ENCODE measurements around the gene ZNHIT2. TPM values are rescaled to one million over a fixed set of nuclear protein-coding genes. Genes with fewer than 3 reads are reported as not detected.

The ZNHIT2 gene
- total RNA-seq, 4 donors from 2014 or later = 7.5 to 24.4 (median 18.0) TPM

- intact Hi-C loops (cut with DNase I) = no loop called here
- no peaks in the 10 kb centered on the region for H3K27me3 ChIP-seq
- peaks cover 22 to 44% (median 43%) of the 10 kb centered on the region in 4 donors for H3K36me3 ChIP-seq
- no peak overlapping the region for H3K4me3 ChIP-seq
- H3K4me1 ChIP-seq = peaks cover under 1 to 6% (median 3%) of the 10 kb centered on the region in 4 donors
- 97% methylated on average over 4 of the region's 4 CpGs for WGBS
- DNase-seq (ENCODE audit: extremely low spot score) = no peak
- H3K27ac ChIP-seq (replicated peaks in 1 of 4) = no peak overlapping the region
- TF ChIP-seq EP300 (IDR thresholded peaks at IDR 0.05) = no peak
- TF ChIP-seq POLR2A (IDR thresholded peaks at IDR 0.05; ENCODE audit: low read depth) = no peak
- no peak for TF ChIP-seq POLR2AphosphoS5 (IDR thresholded peaks at IDR 0.05)
- TF ChIP-seq CTCF (IDR thresholded peaks at IDR 0.05) = no peak
- no peaks in the 10 kb centered on the region for H3K9me3 ChIP-seq
These were observed 26.9 kb downstream of the ZNHIT2 start for GRCh38 chr11:65090628-65091027.

- Histone ChIP-seq H3K27ac (replicated peaks in 1 of 4) (no peak overlapping the region), H3K4me3 (no peak overlapping the region), H3K36me3 (peaks cover 22 to 51% (median 50%) of the 10 kb centered on the region in 4 donors), H3K27me3 (no peaks in the 10 kb centered on the region), H3K4me1 (peaks cover 8 to 13% (median 10%) of the 10 kb centered on the region in 4 donors), H3K9me3 (no peaks in the 10 kb centered on the region)
- 100% methylated on average over 3 of the region's 4 CpGs for WGBS
- TF ChIP-seq POLR2A (IDR thresholded peaks at IDR 0.05; ENCODE audit: low read depth) (no peak), POLR2AphosphoS5 (IDR thresholded peaks at IDR 0.05) (no peak), CTCF (IDR thresholded peaks at IDR 0.05) (no peak), EP300 (IDR thresholded peaks at IDR 0.05) (no peak)
- DNase-seq (ENCODE audit: extremely low spot score) = no peak
- intact Hi-C loops (cut with DNase I) = no loop called here
These were observed 27.9 kb downstream of the ZNHIT2 start for GRCh38 chr11:65089621-65090020.

GRCh38 chr11:65087827-65088226 lies 29.7 kb downstream of the ZNHIT2 start:
- Histone ChIP-seq H3K27ac (replicated peaks in 1 of 4) (no peak overlapping the region), H3K4me3 (no peak overlapping the region), H3K9me3 (no peaks in the 10 kb centered on the region), H3K4me1 (peaks cover 17 to 24% (median 21%) of the 10 kb centered on the region in 4 donors), H3K36me3 (peaks cover 22 to 51% (median 50%) of the 10 kb centered on the region in 4 donors), H3K27me3 (no peaks in the 10 kb centered on the region)
- no peak for DNase-seq (ENCODE audit: extremely low spot score)
- WGBS = 94% methylated on average over 13 of the region's 15 CpGs
- no peak for TF ChIP-seq POLR2AphosphoS5 (IDR thresholded peaks at IDR 0.05)
- TF ChIP-seq EP300 (IDR thresholded peaks at IDR 0.05) = no peak
- no peak for TF ChIP-seq POLR2A (IDR thresholded peaks at IDR 0.05; ENCODE audit: low read depth)
- TF ChIP-seq CTCF (IDR thresholded peaks at IDR 0.05) = no peak
- intact Hi-C loops (cut with DNase I) = no loop called here

GRCh38 chr11:65087216-65087615 lies 30.3 kb downstream of the ZNHIT2 start:
- H3K36me3 ChIP-seq = peaks cover 22 to 51% (median 50%) of the 10 kb centered on the region in 4 donors
- TF ChIP-seq EP300 (IDR thresholded peaks at IDR 0.05) (no peak), POLR2A (IDR thresholded peaks at IDR 0.05; ENCODE audit: low read depth) (no peak), CTCF (IDR thresholded peaks at IDR 0.05) (no peak), POLR2AphosphoS5 (IDR thresholded peaks at IDR 0.05) (no peak)
- intact Hi-C loops (cut with DNase I) = no loop called here
- WGBS = 86% methylated on average over 11 of the region's 11 CpGs
- H3K4me3 ChIP-seq = no peak overlapping the region
- H3K4me1 ChIP-seq = peaks cover 17 to 24% (median 21%) of the 10 kb centered on the region in 4 donors
- no peaks in the 10 kb centered on the region for H3K9me3 ChIP-seq
- H3K27ac ChIP-seq (replicated peaks in 1 of 4) = no peak overlapping the region
- DNase-seq (ENCODE audit: extremely low spot score) = no peak
- no peaks in the 10 kb centered on the region for H3K27me3 ChIP-seq

GRCh38 chr11:65086809-65087208 lies 30.7 kb downstream of the ZNHIT2 start:
- no peak overlapping the region for H3K4me3 ChIP-seq
- DNase-seq (ENCODE audit: extremely low spot score) = no peak
- TF ChIP-seq POLR2AphosphoS5 (IDR thresholded peaks at IDR 0.05) (no peak), EP300 (IDR thresholded peaks at IDR 0.05) (no peak), POLR2A (IDR thresholded peaks at IDR 0.05; ENCODE audit: low read depth) (no peak), CTCF (IDR thresholded peaks at IDR 0.05) (no peak)
- no peaks in the 10 kb centered on the region for H3K9me3 ChIP-seq
- no peaks in the 10 kb centered on the region for H3K27me3 ChIP-seq
- H3K4me1 ChIP-seq = peaks cover 17 to 24% (median 21%) of the 10 kb centered on the region in 4 donors
- peaks cover 22 to 51% (median 50%) of the 10 kb centered on the region in 4 donors for H3K36me3 ChIP-seq
- H3K27ac ChIP-seq (replicated peaks in 1 of 4) = no peak overlapping the region
- intact Hi-C loops (cut with DNase I) = no loop called here
- WGBS = 92% methylated on average over 8 of the region's 9 CpGs
